Measurements from ENCODE around the gene ADRB2.
A peak's percentile ranks its signal among the peaks of the same experiment; 100 is the strongest.

Gene ADRB2

DNA sequence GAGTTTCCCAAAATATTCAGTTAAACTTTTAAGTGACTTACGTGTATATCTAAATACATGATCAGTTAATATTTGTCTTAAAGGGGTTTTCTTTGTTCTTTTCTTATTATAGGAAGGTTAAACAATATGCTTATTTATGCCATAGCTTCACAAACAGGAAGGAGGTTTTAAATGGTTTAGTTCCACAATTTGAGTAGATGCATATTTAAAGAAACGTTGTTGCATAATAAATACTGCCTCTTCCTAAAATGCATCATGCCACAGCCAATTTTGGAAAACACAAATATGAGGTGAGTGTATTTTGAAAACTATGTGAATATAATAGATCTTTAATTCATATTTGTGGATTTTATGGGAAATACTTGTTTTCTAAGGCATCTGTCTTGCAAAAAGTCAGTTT lies 2.5 kb upstream of the ADRB2 start:
- H3K4me3 ChIP-seq (ENCODE audit: low read depth, low read length) = no peak overlapping the region
- DNase-seq (ENCODE audit: low read depth) = no peak
- no peak for TF ChIP-seq CTCF (conservative IDR thresholded peaks at IDR 0.05; ENCODE audit: low read depth, low read length)

- peak; percentile 9 for DNase-seq (ENCODE audit: low read depth)
- TF ChIP-seq CTCF (conservative IDR thresholded peaks at IDR 0.05; ENCODE audit: low read depth, low read length) = no peak
- peak overlapping the region; percentile 55 for H3K4me3 ChIP-seq (ENCODE audit: low read depth, low read length)
Observed at GRCh38 chr5:148825716-148826052, 727 bp upstream of the ADRB2 start.

- TF ChIP-seq CTCF (conservative IDR thresholded peaks at IDR 0.05; ENCODE audit: low read depth, low read length) = no peak
- no peak for DNase-seq (ENCODE audit: low read depth)
- peak overlapping the region; percentile 55 for H3K4me3 ChIP-seq (ENCODE audit: low read depth, low read length)
Observed at GRCh38 chr5:148826739-148827070, 294 bp downstream of the ADRB2 start.

- no peak for DNase-seq (ENCODE audit: low read depth)
- H3K4me3 ChIP-seq (ENCODE audit: low read depth, low read length) = no peak overlapping the region
- TF ChIP-seq CTCF (conservative IDR thresholded peaks at IDR 0.05; ENCODE audit: low read depth, low read length) = no peak
Observed at GRCh38 chr5:148827723-148828122, 1.3 kb downstream of the ADRB2 start.

DNA sequence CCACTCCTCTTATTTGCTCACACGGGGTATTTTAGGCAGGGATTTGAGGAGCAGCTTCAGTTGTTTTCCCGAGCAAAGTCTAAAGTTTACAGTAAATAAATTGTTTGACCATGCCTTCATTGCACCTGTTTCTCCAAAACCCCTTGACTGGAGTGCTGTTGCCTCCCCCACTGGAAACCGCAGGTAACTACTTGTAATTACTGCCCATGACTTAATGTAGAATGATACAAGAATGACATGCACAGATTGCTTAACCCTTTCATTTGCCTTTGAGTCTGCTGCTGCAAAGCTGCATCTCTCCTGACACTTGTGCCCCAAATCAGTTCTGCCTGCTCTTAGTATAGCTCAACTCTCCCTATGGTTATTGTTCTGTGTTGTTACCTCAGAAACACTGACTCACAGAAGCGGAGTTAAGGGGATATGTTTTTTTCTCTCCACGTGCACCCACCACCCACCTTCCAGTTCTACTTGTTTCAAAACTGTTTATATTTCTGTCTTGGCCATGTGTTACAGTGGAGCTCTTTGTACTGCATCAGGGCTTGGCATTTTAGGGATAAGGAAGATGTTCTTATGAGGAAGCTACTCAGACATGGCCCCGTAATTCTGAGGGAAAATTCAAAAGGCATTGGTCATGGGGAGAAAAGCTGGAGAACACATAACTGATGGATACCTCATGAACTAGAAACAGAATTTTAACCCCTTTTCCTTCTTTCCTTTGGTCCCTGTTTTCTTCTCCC lies 2.3 kb downstream of the ADRB2 start:
- no peak for DNase-seq (ENCODE audit: low read depth)
- TF ChIP-seq CTCF (conservative IDR thresholded peaks at IDR 0.05; ENCODE audit: low read depth, low read length) = no peak
- H3K4me3 ChIP-seq (ENCODE audit: low read depth, low read length) = no peak overlapping the region

DNA sequence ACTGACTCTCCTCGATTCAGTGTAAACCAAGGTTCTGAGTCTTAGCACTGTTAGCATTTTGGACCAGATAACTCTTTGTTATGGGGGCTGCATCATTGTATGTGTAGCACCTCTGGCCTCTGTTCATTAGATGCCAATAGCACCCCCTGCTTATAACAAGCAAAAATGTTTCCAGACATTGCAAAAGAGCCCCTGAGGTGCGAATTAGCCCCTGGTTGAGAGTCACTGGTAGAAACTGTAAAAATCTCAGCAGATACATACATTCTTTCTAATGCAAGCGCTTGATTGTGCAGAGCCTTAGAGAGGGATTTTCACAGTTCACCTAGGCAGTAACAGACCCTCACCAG lies 2.8 kb downstream of the ADRB2 start:
- TF ChIP-seq CTCF (conservative IDR thresholded peaks at IDR 0.05; ENCODE audit: low read depth, low read length) = no peak
- DNase-seq (ENCODE audit: low read depth) = no peak
- no peak overlapping the region for H3K4me3 ChIP-seq (ENCODE audit: low read depth, low read length)

GRCh38 chr5:148829734-148830133 lies 3.3 kb downstream of the ADRB2 start:
- TF ChIP-seq CTCF (conservative IDR thresholded peaks at IDR 0.05; ENCODE audit: low read depth, low read length) = no peak
- no peak overlapping the region for H3K4me3 ChIP-seq (ENCODE audit: low read depth, low read length)
- DNase-seq (ENCODE audit: low read depth) = no peak
